Epithelial cell of esophagus (primary cell): Measurements from ENCODE around the gene AFDN.

ENCODE experiments used
- DNase-seq: peaks from one replicate; pipeline ENCODE4 v3.0.0; 2010; ENCODE audit warnings: low read depth
- H3K4me3 ChIP-seq: 2 replicates; pipeline ENCODE4 v1.5.1; 2011; ENCODE audit warnings: mild to moderate bottlenecking, low read length, control low read depth
- CTCF ChIP-seq: IDR thresholded peaks from 2 replicates; pipeline ENCODE4 v1.5.1; 2011; ENCODE audit warnings: low read depth, mild to moderate bottlenecking, low read length, control low read depth, inconsistent platforms; ENCODE audit not compliant: insufficient read depth; ENCODE audit errors: missing control alignments

AFDN gene

DNA sequence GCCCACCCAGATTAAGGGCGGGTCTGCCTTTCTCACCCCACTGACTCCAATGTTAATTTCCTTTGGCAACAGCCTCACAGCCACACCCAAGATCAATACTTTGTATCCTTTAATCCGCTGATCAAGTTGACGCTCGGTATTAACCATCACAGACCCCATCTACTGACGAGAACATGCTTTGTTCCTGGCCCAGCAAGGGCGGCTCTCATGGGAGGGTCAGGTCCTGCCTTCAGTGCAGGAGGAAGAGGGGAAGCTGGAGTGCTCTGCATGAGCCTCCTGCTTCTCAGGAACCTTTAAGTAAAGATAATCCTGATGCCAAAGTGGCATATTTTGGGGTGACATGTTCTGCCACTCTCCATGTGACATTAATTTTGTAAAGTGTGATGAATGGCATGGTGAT, 179.1 kb downstream of the AFDN start:
- no peak for TF ChIP-seq CTCF
- no peak for DNase-seq
- no peak overlapping the region for H3K4me3 ChIP-seq

GRCh38 chr6:168007592-168008338, 181.1 kb downstream of the AFDN start:
- no peak for TF ChIP-seq CTCF
- H3K4me3 ChIP-seq = no peak overlapping the region
- peak; percentile 98 for DNase-seq

DNA sequence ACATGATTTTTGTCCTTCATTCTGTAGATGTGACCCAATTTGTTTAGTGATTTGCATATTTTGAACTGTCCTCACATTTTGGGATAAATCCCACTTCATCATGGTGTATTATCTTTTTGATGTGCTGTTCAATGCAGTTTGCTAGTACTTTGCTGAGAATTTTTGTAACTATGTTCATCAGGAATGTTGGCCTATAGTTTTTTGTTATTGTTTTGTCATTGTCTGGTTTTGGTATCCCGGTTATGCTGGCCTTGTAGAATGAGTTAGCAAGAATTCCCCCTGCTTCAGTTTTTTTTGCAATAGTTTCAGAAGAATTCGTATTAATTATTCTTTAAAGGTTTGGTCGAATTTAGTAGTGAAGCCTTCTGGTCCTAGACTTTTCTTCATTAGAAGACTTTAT, 182.6 kb downstream of the AFDN start:
- no peak for DNase-seq
- no peak for TF ChIP-seq CTCF
- no peak overlapping the region for H3K4me3 ChIP-seq

DNA sequence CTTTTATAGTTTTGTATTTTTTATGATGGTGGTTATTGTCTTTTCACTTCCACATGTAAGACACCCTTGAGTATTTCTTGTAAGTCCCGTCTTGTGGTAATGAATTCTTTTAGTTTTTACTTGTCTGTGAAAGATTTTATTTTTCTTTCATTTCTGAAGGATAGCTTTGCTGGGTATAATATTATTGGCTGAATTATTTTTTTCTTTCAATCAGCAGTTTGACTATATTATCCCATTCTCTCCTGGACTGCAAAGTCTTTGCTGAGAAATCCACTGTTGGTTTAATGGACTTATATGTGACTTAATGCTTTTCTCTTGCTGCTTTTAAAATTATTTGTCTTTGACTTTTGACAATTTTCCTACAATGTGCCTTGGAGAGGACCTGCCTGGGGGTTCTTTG, 184.6 kb downstream of the AFDN start:
- H3K4me3 ChIP-seq = no peak overlapping the region
- TF ChIP-seq CTCF = no peak
- no peak for DNase-seq

- no peak for TF ChIP-seq CTCF
- no peak overlapping the region for H3K4me3 ChIP-seq
- no peak for DNase-seq
These were observed 185.9 kb downstream of the AFDN start for GRCh38 chr6:168012431-168013249.

DNA sequence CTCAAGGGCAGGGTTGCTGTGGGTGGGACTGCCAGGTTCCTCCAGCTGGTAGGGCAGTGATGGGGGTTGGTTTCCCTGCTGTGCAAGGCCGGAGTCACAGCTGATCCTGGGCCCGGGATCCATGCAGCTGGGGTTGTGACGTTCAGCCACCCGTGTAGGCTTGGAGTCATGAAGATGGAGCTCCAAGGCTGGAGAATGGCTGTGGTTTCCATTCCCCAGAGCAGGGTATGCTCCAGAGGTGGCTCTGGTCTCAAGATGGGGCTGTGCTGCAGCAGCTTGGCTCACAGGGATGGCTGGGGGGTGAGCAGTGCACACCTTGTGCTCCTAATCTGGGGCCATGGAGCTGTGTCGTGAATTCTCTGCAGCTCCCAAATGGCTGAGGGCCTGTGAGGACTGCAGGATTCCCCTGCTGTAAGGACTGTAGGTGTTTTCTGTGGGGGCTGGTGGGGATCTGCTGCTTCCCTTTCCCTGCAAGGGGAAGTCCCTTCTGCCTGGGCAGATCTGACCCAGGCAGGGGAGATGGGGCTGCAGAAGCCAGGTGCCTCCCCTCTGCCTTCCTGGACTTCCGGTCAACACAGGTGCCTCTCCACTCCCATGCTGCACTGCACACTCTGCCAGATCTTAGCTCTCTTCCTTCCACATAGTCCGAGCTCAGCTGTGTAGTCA, 186.7 kb downstream of the AFDN start:
- no peak for DNase-seq
- H3K4me3 ChIP-seq = no peak overlapping the region
- no peak for TF ChIP-seq CTCF
